Adrenal gland (tissue), 12 donors: ENCODE measurements around the gene D2HGDH. TPM values are rescaled to one million over a fixed set of nuclear protein-coding genes. Genes with fewer than 3 reads are reported as not detected.
A peak's percentile ranks its signal among the peaks of the same experiment; 100 is the strongest.

ENCODE experiments used
- DNase-seq, 7 donors: peaks; one replicate each; pipeline ENCODE4 v3.0.0-alpha.2; 2019 to 2020
- H3K27ac ChIP-seq, 5 donors: fragments of 200-600 bp; sonication (generic) in 4 of 5; 1 replicate in 3 of 5; 2 replicates in 2 of 5; pipeline versions ENCODE4 v1.5.1 to v1.8.0; 2016 to 2020; ENCODE audit warnings: mild to moderate bottlenecking in 1 of 5
- H3K27me3 ChIP-seq: fragments of 200-600 bp; 2 replicates; pipeline ENCODE4 v1.8.0; 2021
- H3K36me3 ChIP-seq, 2 donors: fragments of 200-600 bp; replicated peaks in 1 of 2; 1 replicate in 1 of 2; 2 replicates in 1 of 2; pipeline versions ENCODE4 v1.5.1 to v1.8.0; 2018 to 2022
- H3K4me1 ChIP-seq, 2 donors: fragments of 200-600 bp; replicated peaks in 1 of 2; 1 replicate in 1 of 2; 2 replicates in 1 of 2; pipeline versions ENCODE4 v1.5.1 to v1.8.0; 2018 to 2021
- H3K4me3 ChIP-seq, 4 donors: fragments of 200-600 bp; sonication (generic) in 3 of 4; one replicate each; pipeline ENCODE4 v1.5.1; 2016 to 2018
- H3K9me3 ChIP-seq, 3 donors: fragments of 200-600 bp; sonication (generic) in 1 of 3; replicated peaks in 1 of 3; 1 replicate in 2 of 3; 2 replicates in 1 of 3; pipeline versions ENCODE4 v1.5.1 to v1.8.0; 2016 to 2021
- CTCF ChIP-seq, 6 experiments: fragments of 450-650 bp in 4 of 6; fragments of 200-600 bp in 2 of 6; sonication (generic) in 1 of 6; IDR thresholded peaks; 1 replicate in 5 of 6; 2 replicates in 1 of 6; pipeline versions ENCODE4 v1.5.1 to v1.8.0; 2016 to 2021; ENCODE audit warnings: antibody characterized with exemption in 6 of 6, mild to moderate bottlenecking in 2 of 6, moderate library complexity in 1 of 6
- POLR2A ChIP-seq, 2 donors: fragments of 450-650 bp; IDR thresholded peaks; one replicate each; pipeline ENCODE4 v1.6.1; 2017; ENCODE audit warnings: antibody characterized with exemption in 2 of 2, mild to moderate bottlenecking in 2 of 2, moderate library complexity in 1 of 2
- WGBS, 4 donors: extraction: QIAGEN DNeasy Blood & Tissue Kit in 2 of 4; methylation state at CpG; one replicate each; pipeline versions ENCODE4 v1.1.5 to v1.1.7; 2013 to 2017; 5-methylcytosine and 5-hydroxymethylcytosine counted together
- intact Hi-C, 2 donors: fragments of 100-400 bp; cut with DNase I; formaldehyde crosslinking; loops; one replicate each; pipeline versions ENCODE4 v1.14.1 to v1.15.0; 2022 to 2023
- polyA plus RNA-seq, 3 donors: library from polyadenylated mRNA; stranded (reverse); fragments of 200-250 nt in 2 of 3; fragments of 350-450 nt in 1 of 3; fragmentation: Illumina TruSeq in 1 of 3; extraction: RNeasy Lipid Tissue Mini Kit (QIAGEN cat#74804) in 1 of 3; gene quantifications; one replicate each; pipeline ENCODE4 v1.2.3, GENCODE V29; 2013 to 2014
- total RNA-seq, 9 donors: library from RNA; depleted of rRNA in 4 of 9; stranded (reverse); fragments of >200 nt in 4 of 9; fragments of 120-200 nt in 1 of 9; fragmentation: NEBNext Ultra II Directional in 1 of 9; extraction: Animal tissue kit (Norgen Biotek cat#: 25700) in 1 of 9; gene quantifications; one replicate each; pipeline versions ENCODE4 v1.1.0 to v1.2.4, GENCODE V29; 2013 to 2023
- donor health status: healthy with polysubstance abuse.
- donor health status: Bipolar disorder and iron deficiency.
- donor health status: DM: yes; HTN: yes; CAD: no.
- donor health status: DM: no; HTN: no; CAD: no.
- donor health status: DM: no; HTN: no; CAD: no.
- donor health status: DM: yes; HTN: yes; CAD: no.

D2HGDH gene
- total and polyA plus RNA-seq, 12 donors, result 4.3 to 131 (median 38.1) TPM

- TF ChIP-seq CTCF (IDR thresholded peaks at IDR 0.05) (no peak), POLR2A (IDR thresholded peaks at IDR 0.05) (no peak)
- Histone ChIP-seq H3K27ac (no peak overlapping the region), H3K9me3 (no peaks in the 10 kb centered on the region), H3K36me3 (no peaks in the 10 kb centered on the region), H3K4me1 (no peaks in the 10 kb centered on the region), H3K27me3 (no peaks in the 10 kb centered on the region), H3K4me3 (no peak overlapping the region)
- DNase-seq, result peak in 1 of 7 donors; percentile 0
- intact Hi-C loops, result no loop called here
- 81 to 88% (median 85%) methylated on average over 31 of the region's 31 CpGs for WGBS, 4 donors
Measured at GRCh38 chr2:241795021-241795999, 60.9 kb downstream of the D2HGDH start.

DNA sequence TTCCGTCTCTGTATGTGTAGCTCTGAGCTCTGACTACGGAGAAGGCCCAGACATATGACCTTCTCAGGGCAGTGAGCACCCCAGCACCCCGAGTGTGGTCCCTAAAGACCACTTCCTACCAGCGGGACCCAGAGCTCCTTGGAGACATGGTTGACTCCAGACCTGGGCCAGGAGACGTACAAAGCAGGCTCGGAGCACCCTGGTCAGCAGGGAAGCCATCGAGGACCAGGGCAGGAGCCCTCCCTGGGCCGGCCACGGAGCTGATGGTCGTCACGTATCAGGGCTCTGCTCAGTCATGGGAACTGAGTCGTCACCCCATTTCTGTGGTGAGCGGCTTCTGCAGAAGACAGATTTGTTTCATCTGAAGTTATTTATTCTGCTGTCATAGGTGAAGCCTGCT lies 61.8 kb downstream of the D2HGDH start:
- intact Hi-C loops, result no loop called here
- 82 to 96% (median 94%) methylated on average over 7 to 13 of the region's 13 CpGs for WGBS, 4 donors
- DNase-seq, result no peak
- H3K27me3 ChIP-seq, result no peaks in the 10 kb centered on the region
- H3K4me1 ChIP-seq, result no peaks in the 10 kb centered on the region
- no peaks in the 10 kb centered on the region for H3K36me3 ChIP-seq
- no peaks in the 10 kb centered on the region for H3K9me3 ChIP-seq
- no peak overlapping the region for H3K27ac ChIP-seq
- no peak overlapping the region for H3K4me3 ChIP-seq
- TF ChIP-seq POLR2A (IDR thresholded peaks at IDR 0.05) (no peak), CTCF (IDR thresholded peaks at IDR 0.05) (no peak)

GRCh38 chr2:241796610-241797138 lies 62.2 kb downstream of the D2HGDH start:
- intact Hi-C loops, result no loop called here
- Histone ChIP-seq H3K9me3 (no peaks in the 10 kb centered on the region), H3K27me3 (no peaks in the 10 kb centered on the region), H3K4me3 (no peak overlapping the region), H3K36me3 (no peaks in the 10 kb centered on the region), H3K27ac (no peak overlapping the region), H3K4me1 (no peaks in the 10 kb centered on the region)
- WGBS, 4 donors, result 88 to 100% (median 93%) methylated on average over 6 to 13 of the region's 13 CpGs
- DNase-seq, result peak in 3 of 7 donors; percentile 0 to 44 (median 9)
- no peak for TF ChIP-seq CTCF (IDR thresholded peaks at IDR 0.05)

GRCh38 chr2:241797441-241798080 lies 63.1 kb downstream of the D2HGDH start:
- 74 to 88% (median 85%) methylated on average over 5 to 19 of the region's 19 CpGs for WGBS, 4 donors
- no peak overlapping the region for H3K4me3 ChIP-seq
- no peaks in the 10 kb centered on the region for H3K4me1 ChIP-seq
- intact Hi-C loops, result no loop called here
- H3K36me3 ChIP-seq, result no peaks in the 10 kb centered on the region
- H3K27ac ChIP-seq, result no peak overlapping the region
- H3K27me3 ChIP-seq, result no peaks in the 10 kb centered on the region
- no peaks in the 10 kb centered on the region for H3K9me3 ChIP-seq
- no peak for TF ChIP-seq CTCF (IDR thresholded peaks at IDR 0.05)
- TF ChIP-seq POLR2A (IDR thresholded peaks at IDR 0.05), result no peak
- DNase-seq, result peak in 1 of 7 donors; percentile 15
